ENCODE measurements around the gene DCAF15.

The DCAF15 gene

GRCh38 chr19:13987101-13987890 lies 35.0 kb downstream of the DCAF15 start:
- Histone ChIP-seq H3K36me3 (peaks cover 22% of the 10 kb centered on the region), H3K9ac (peak overlapping the region; percentile 83), H4K20me1 (no peaks in the 10 kb centered on the region), H3K4me3 (peak overlapping the region; percentile 62), H3K27me3 (no peaks in the 10 kb centered on the region), H3K27ac (peak overlapping the region; percentile 98), H3K4me2 (peak overlapping the region; percentile 100), H3K9me3 (no peaks in the 10 kb centered on the region), H3K4me1 (peaks cover 93% of the 10 kb centered on the region)
- TF ChIP-seq Cebpa-rat (IDR thresholded peaks at IDR 0.05), result no peak

- no peaks in the 10 kb centered on the region for H3K27me3 ChIP-seq
- H3K9ac ChIP-seq, result 0 out of 2 replicates have a peak overlapping the region, but pooled peaks have one; percentile 19
- no peaks in the 10 kb centered on the region for H4K20me1 ChIP-seq
- H3K4me3 ChIP-seq, result no peak overlapping the region
- peaks cover 28% of the 10 kb centered on the region for H3K36me3 ChIP-seq
- H3K9me3 ChIP-seq, result no peaks in the 10 kb centered on the region
- peak overlapping the region; percentile 49; the same call in 1 of the 2 replicates for H3K27ac ChIP-seq
- no peak overlapping the region; the same call in 1 of the 2 replicates for H3K4me2 ChIP-seq
- no peak for TF ChIP-seq Cebpa-rat (IDR thresholded peaks at IDR 0.05)
- peaks cover 78% of the 10 kb centered on the region for H3K4me1 ChIP-seq
Observed at GRCh38 chr19:13989487-13989886, 37.2 kb downstream of the DCAF15 start.

- Histone ChIP-seq H3K36me3 (peaks cover 30% of the 10 kb centered on the region), H3K9ac (no peak overlapping the region), H3K4me1 (peaks cover 72% of the 10 kb centered on the region), H3K4me3 (no peak overlapping the region), H3K27ac (0 out of 2 replicates have a peak overlapping the region, but pooled peaks have one; percentile 30), H3K4me2 (no peak overlapping the region; the same call in 1 of the 2 replicates), H3K9me3 (no peaks in the 10 kb centered on the region), H4K20me1 (no peaks in the 10 kb centered on the region), H3K27me3 (no peaks in the 10 kb centered on the region)
- no peak for TF ChIP-seq Cebpa-rat (IDR thresholded peaks at IDR 0.05)
Observed at GRCh38 chr19:13990085-13990484, 37.8 kb downstream of the DCAF15 start.

- no peak for TF ChIP-seq Cebpa-rat (IDR thresholded peaks at IDR 0.05)
- no peaks in the 10 kb centered on the region for H4K20me1 ChIP-seq
- H3K36me3 ChIP-seq, result peaks cover 46% of the 10 kb centered on the region
- H3K4me2 ChIP-seq, result no peak overlapping the region
- no peak overlapping the region for H3K9ac ChIP-seq
- H3K27ac ChIP-seq, result no peak overlapping the region
- H3K4me1 ChIP-seq, result peaks cover 56% of the 10 kb centered on the region
- H3K27me3 ChIP-seq, result no peaks in the 10 kb centered on the region
- no peak overlapping the region for H3K4me3 ChIP-seq
- no peaks in the 10 kb centered on the region for H3K9me3 ChIP-seq
Observed at GRCh38 chr19:13992025-13992424, 39.7 kb downstream of the DCAF15 start.

- no peaks in the 10 kb centered on the region for H4K20me1 ChIP-seq
- peak overlapping the region; percentile 18; the same call in 1 of the 2 replicates for H3K4me2 ChIP-seq
- peaks cover 2% of the 10 kb centered on the region; the same call in 1 of the 2 replicates for H3K9me3 ChIP-seq
- H3K9ac ChIP-seq, result 0 out of 2 replicates have a peak overlapping the region, but pooled peaks have one; percentile 19
- H3K27ac ChIP-seq, result peak overlapping the region; percentile 62
- peaks cover 58% of the 10 kb centered on the region for H3K36me3 ChIP-seq
- H3K4me3 ChIP-seq, result no peak overlapping the region
- peaks cover 49% of the 10 kb centered on the region for H3K4me1 ChIP-seq
- no peaks in the 10 kb centered on the region for H3K27me3 ChIP-seq
- TF ChIP-seq Cebpa-rat (IDR thresholded peaks at IDR 0.05), result no peak
Observed at GRCh38 chr19:13993590-13994300, 41.4 kb downstream of the DCAF15 start.

- Histone ChIP-seq H3K9me3 (peaks cover 12% of the 10 kb centered on the region), H3K27ac (0 out of 2 replicates have a peak overlapping the region, but pooled peaks have one; percentile 2), H3K4me3 (no peak overlapping the region), H4K20me1 (no peaks in the 10 kb centered on the region), H3K4me1 (peaks cover 39% of the 10 kb centered on the region), H3K36me3 (peaks cover 69% of the 10 kb centered on the region), H3K4me2 (no peak overlapping the region), H3K9ac (no peak overlapping the region), H3K27me3 (no peaks in the 10 kb centered on the region)
- no peak for TF ChIP-seq Cebpa-rat (IDR thresholded peaks at IDR 0.05)
Observed at GRCh38 chr19:13995017-13995728, 42.9 kb downstream of the DCAF15 start.

GRCh38 chr19:13995878-13996765 lies 43.8 kb downstream of the DCAF15 start:
- Histone ChIP-seq H3K4me2 (no peak overlapping the region), H3K27ac (no peak overlapping the region), H3K9ac (no peak overlapping the region), H3K4me3 (no peak overlapping the region), H4K20me1 (no peaks in the 10 kb centered on the region), H3K9me3 (peaks cover 12% of the 10 kb centered on the region), H3K4me1 (peaks cover 42% of the 10 kb centered on the region), H3K27me3 (no peaks in the 10 kb centered on the region), H3K36me3 (peaks cover 64% of the 10 kb centered on the region)
- TF ChIP-seq Cebpa-rat (IDR thresholded peaks at IDR 0.05), result no peak

GRCh38 chr19:13996928-13997630 lies 44.8 kb downstream of the DCAF15 start:
- no peak for TF ChIP-seq Cebpa-rat (IDR thresholded peaks at IDR 0.05)
- 0 out of 2 replicates have a peak overlapping the region, but pooled peaks have one; percentile 15 for H3K9ac ChIP-seq
- H3K27me3 ChIP-seq, result no peaks in the 10 kb centered on the region
- no peak overlapping the region for H3K4me2 ChIP-seq
- no peak overlapping the region for H3K4me3 ChIP-seq
- peaks cover 12% of the 10 kb centered on the region for H3K9me3 ChIP-seq
- H3K4me1 ChIP-seq, result peaks cover 42% of the 10 kb centered on the region
- H4K20me1 ChIP-seq, result no peaks in the 10 kb centered on the region
- H3K36me3 ChIP-seq, result peaks cover 55% of the 10 kb centered on the region
- H3K27ac ChIP-seq, result peak overlapping the region; percentile 26; the same call in 1 of the 2 replicates

Measured in BLaER1 (cell line).